Transverse colon (tissue), 4 donors: Measurements from ENCODE around the gene CDKN1B. TPM values are rescaled to one million over a fixed set of nuclear protein-coding genes. Genes with fewer than 3 reads are reported as not detected.

Experiments used
- DNase-seq: peaks from one replicate; pipeline ENCODE4 v3.0.0-alpha.2; 2019
- H3K27ac ChIP-seq, 4 donors: fragments of 200-600 bp; sonication (generic); 2 replicates each; pipeline ENCODE4 v1.5.1; 2016 to 2018; ENCODE audit warnings: inconsistent platforms in 4 of 4
- H3K27me3 ChIP-seq: fragments of 200-600 bp; sonication (generic); 2 replicates; pipeline ENCODE4 v1.5.1; 2017; ENCODE audit warnings: inconsistent platforms
- H3K36me3 ChIP-seq, 4 donors: fragments of 200-600 bp; sonication (generic); 2 replicates each; pipeline ENCODE4 v1.5.1; 2017 to 2019; ENCODE audit warnings: inconsistent platforms in 4 of 4
- H3K4me1 ChIP-seq, 4 donors: fragments of 200-600 bp; sonication (generic); 2 replicates each; pipeline ENCODE4 v1.5.1; 2017 to 2020; ENCODE audit warnings: inconsistent platforms in 4 of 4
- H3K4me3 ChIP-seq, 4 donors: fragments of 200-600 bp; sonication (generic); 1 replicate in 1 of 4; 2 replicates in 3 of 4; pipeline versions ENCODE4 v1.5.1 to v1.6.1; 2017 to 2019; ENCODE audit warnings: inconsistent platforms in 4 of 4
- H3K9me3 ChIP-seq, 2 donors: fragments of 200-600 bp; sonication (generic); 2 replicates each; pipeline ENCODE4 v1.5.1; 2017 to 2019; ENCODE audit warnings: inconsistent platforms in 2 of 2
- CTCF ChIP-seq, 5 experiments: fragments of 200-600 bp in 3 of 5; fragments of 450-650 bp in 2 of 5; sonication (generic) in 3 of 5; IDR thresholded peaks; 1 replicate in 2 of 5; 2 replicates in 3 of 5; pipeline ENCODE4 v1.5.1; 2016 to 2017; ENCODE audit warnings: antibody characterized with exemption in 5 of 5, inconsistent platforms in 3 of 5, mild to moderate bottlenecking in 2 of 5, moderate library complexity in 1 of 5
- EP300 ChIP-seq: sonication (generic); formaldehyde crosslinking; IDR thresholded peaks from one replicate; pipeline ENCODE4 v1.6.1; 2017; ENCODE audit warnings: antibody characterized with exemption, low read depth
- POLR2A ChIP-seq: fragments of 450-650 bp; IDR thresholded peaks from one replicate; pipeline ENCODE4 v1.6.1; 2016; ENCODE audit warnings: antibody characterized with exemption, mild to moderate bottlenecking, moderate library complexity
- POLR2AphosphoS5 ChIP-seq, 3 donors: sonication (generic); formaldehyde crosslinking; IDR thresholded peaks; one replicate each; pipeline ENCODE4 v1.6.1; 2016; ENCODE audit warnings: antibody characterized with exemption in 3 of 3
- WGBS, 2 donors: methylation state at CpG; one replicate each; pipeline ENCODE4 v1.1.5; 2018; ENCODE audit warnings: low coverage in 1 of 2; 5-methylcytosine and 5-hydroxymethylcytosine counted together
- in situ Hi-C, 4 donors: fragments of 200-750 bp; cut with MboI; loops; one replicate each; pipeline versions ENCODE4 v1.15.0 to v1.15.1; 2017; ENCODE audit warnings: low sequenced_read_pairs in 3 of 4, low pct_ligation_motif_present in 1 of 4, low pct_unique_long_range_greater_than_20kb in 1 of 4
- intact Hi-C: fragments of 100-400 bp; cut with DNase I; formaldehyde crosslinking; loops from one replicate; pipeline ENCODE4 v1.15.1; 2023; ENCODE audit warnings: low total_unique reads
- total RNA-seq, 4 donors: library from RNA; depleted of rRNA; stranded (reverse); fragments of >200 nt; gene quantifications; one replicate each; pipeline ENCODE4 v1.1.0, GENCODE V29; 2016

Gene CDKN1B
- total RNA-seq, 4 donors from 2014 or later, result 14.1 to 58.3 (median 54.1) TPM

- H3K27ac ChIP-seq, result no peak overlapping the region
- 67 to 96% methylated on average over 1 of the region's 1 CpG for WGBS, 2 donors
- no peak overlapping the region for H3K4me3 ChIP-seq
- no peak for TF ChIP-seq POLR2AphosphoS5 (IDR thresholded peaks at IDR 0.05)
- no peak for TF ChIP-seq CTCF (IDR thresholded peaks at IDR 0.05)
- no peak for TF ChIP-seq EP300
- TF ChIP-seq POLR2A, result no peak
- no peaks in the 10 kb centered on the region for H3K4me1 ChIP-seq
- DNase-seq, result no peak
- intact Hi-C loops (no loop called here), in situ Hi-C loops (loop anchor here in 2 of 4 donors (25.0 kb wide), 2 partner anchors 324 to 1124 kb away; partner anchors contain the start of genes BORCS5 (in 1 of the 2) and MANSC1 (in 1 of the 2))
- no peaks in the 10 kb centered on the region for H3K27me3 ChIP-seq
- H3K36me3 ChIP-seq, result no peaks in the 10 kb centered on the region
- H3K9me3 ChIP-seq, result no peaks in the 10 kb centered on the region
These were observed 30.7 kb upstream of the CDKN1B start for GRCh38 chr12:12686472-12686871.

- H3K4me3 ChIP-seq, result no peak overlapping the region
- no peaks in the 10 kb centered on the region for H3K4me1 ChIP-seq
- H3K27me3 ChIP-seq, result no peaks in the 10 kb centered on the region
- no peak overlapping the region for H3K27ac ChIP-seq
- no peak for DNase-seq
- H3K9me3 ChIP-seq, result no peaks in the 10 kb centered on the region
- TF ChIP-seq POLR2AphosphoS5 (IDR thresholded peaks at IDR 0.05) (no peak), CTCF (IDR thresholded peaks at IDR 0.05) (no peak), EP300 (no peak), POLR2A (no peak)
- intact Hi-C loops (no loop called here), in situ Hi-C loops (loop anchor here in 2 of 4 donors (25.0 kb wide), 2 partner anchors 325 to 1125 kb away; partner anchors contain the start of genes BORCS5 (in 1 of the 2) and MANSC1 (in 1 of the 2))
- H3K36me3 ChIP-seq, result no peaks in the 10 kb centered on the region
These were observed 30.2 kb upstream of the CDKN1B start for GRCh38 chr12:12686925-12687324.

GRCh38 chr12:12689647-12690300, 27.4 kb upstream of the CDKN1B start:
- in situ Hi-C loops, result loop anchor here in 2 of 4 donors (25.0 kb wide), 2 partner anchors 327 to 1127 kb away; partner anchors contain the start of genes BORCS5 (in 1 of the 2) and MANSC1 (in 1 of the 2)
- no peaks in the 10 kb centered on the region for H3K9me3 ChIP-seq
- H3K27ac ChIP-seq, result no peak overlapping the region
- no peaks in the 10 kb centered on the region for H3K27me3 ChIP-seq
- 80 to 96% methylated on average over 3 to 5 of the region's 5 CpGs for WGBS, 2 donors
- TF ChIP-seq POLR2A (no peak), EP300 (no peak)
- intact Hi-C loops, result no loop called here
- no peak overlapping the region for H3K4me3 ChIP-seq
- no peak for DNase-seq
- H3K36me3 ChIP-seq, result no peaks in the 10 kb centered on the region
- H3K4me1 ChIP-seq, result no peaks in the 10 kb centered on the region

GRCh38 chr12:12691549-12691948, 25.6 kb upstream of the CDKN1B start:
- H3K27ac ChIP-seq, result no peak overlapping the region
- WGBS, 2 donors, result 75 to 84% methylated on average over 2 of the region's 2 CpGs
- TF ChIP-seq EP300, result no peak
- TF ChIP-seq POLR2AphosphoS5 (IDR thresholded peaks at IDR 0.05), result no peak
- no peak for TF ChIP-seq POLR2A
- TF ChIP-seq CTCF (IDR thresholded peaks at IDR 0.05), result no peak
- H3K4me1 ChIP-seq, result peaks cover 0 to 5% (median 0%) of the 10 kb centered on the region in 4 donors
- no peaks in the 10 kb centered on the region for H3K27me3 ChIP-seq
- intact Hi-C loops (no loop called here), in situ Hi-C loops (loop anchor here in 2 of 4 donors (25.0 kb wide), 2 partner anchors 329 to 1129 kb away; partner anchors contain the start of genes BORCS5 (in 1 of the 2) and MANSC1 (in 1 of the 2))
- no peaks in the 10 kb centered on the region for H3K36me3 ChIP-seq
- H3K9me3 ChIP-seq, result no peaks in the 10 kb centered on the region
- no peak for DNase-seq
- no peak overlapping the region for H3K4me3 ChIP-seq
